Measurements from ENCODE around the gene P2RY2.

Gene P2RY2

GRCh38 chr11:73171436-73172161 lies 46.5 kb upstream of the P2RY2 start:
- no peaks in the 10 kb centered on the region for H4K20me1 ChIP-seq (ENCODE audit: insufficient read depth, low read length)
- H3K4me2 ChIP-seq (ENCODE audit: low read depth, low read length): no peak overlapping the region
- H3K9ac ChIP-seq (ENCODE audit: low read length): no peak overlapping the region
- H3K27ac ChIP-seq (ENCODE audit: low read length): no peak overlapping the region
- TF ChIP-seq CTCF (IDR thresholded peaks at IDR 0.05; ENCODE audit: low read length) (no peak), EZH2 (optimal IDR thresholded peaks at IDR 0.05; ENCODE audit: low read depth, low read length) (no peak), EZH2phosphoT487 (IDR thresholded peaks at IDR 0.05; ENCODE audit: low read length) (no peak)
- H3K36me3 ChIP-seq (replicated peaks; ENCODE audit: insufficient read depth, low read length): no peaks in the 10 kb centered on the region
- no peaks in the 10 kb centered on the region for H3K9me2 ChIP-seq (replicated peaks; ENCODE audit: insufficient read depth, low read length)
- H3K27me3 ChIP-seq (replicated peaks; ENCODE audit: insufficient read depth, low read length): no peaks in the 10 kb centered on the region
- peaks cover 10% of the 10 kb centered on the region for H3K4me1 ChIP-seq (ENCODE audit: low read length)
- DNase-seq: no peak
- no peaks in the 10 kb centered on the region for H3K79me2 ChIP-seq (ENCODE audit: low read length)
- no peaks in the 10 kb centered on the region for H3F3A ChIP-seq (ENCODE audit: insufficient read depth, low read length)
- H2AFZ ChIP-seq (ENCODE audit: low read length): peak overlapping the region; percentile 7; the same call in 1 of the 2 replicates
- no peaks in the 10 kb centered on the region for H3K9me3 ChIP-seq (replicated peaks; ENCODE audit: insufficient read depth, low read length)
- H3K4me3 ChIP-seq (ENCODE audit: low read length): no peak overlapping the region

- H3K27ac ChIP-seq (ENCODE audit: low read length): no peak overlapping the region
- no peaks in the 10 kb centered on the region for H3K9me2 ChIP-seq (replicated peaks; ENCODE audit: insufficient read depth, low read length)
- H4K20me1 ChIP-seq (ENCODE audit: insufficient read depth, low read length): no peaks in the 10 kb centered on the region
- H3K4me2 ChIP-seq (ENCODE audit: low read depth, low read length): no peak overlapping the region
- no peaks in the 10 kb centered on the region for H3K36me3 ChIP-seq (replicated peaks; ENCODE audit: insufficient read depth, low read length)
- no peak for DNase-seq
- no peak overlapping the region for H2AFZ ChIP-seq (ENCODE audit: low read length)
- H3K79me2 ChIP-seq (ENCODE audit: low read length): no peaks in the 10 kb centered on the region
- no peak for TF ChIP-seq EZH2 (optimal IDR thresholded peaks at IDR 0.05; ENCODE audit: low read depth, low read length)
- no peak for TF ChIP-seq CTCF (IDR thresholded peaks at IDR 0.05; ENCODE audit: low read length)
- no peak for TF ChIP-seq EZH2phosphoT487 (IDR thresholded peaks at IDR 0.05; ENCODE audit: low read length)
- peaks cover 23% of the 10 kb centered on the region for H3K4me1 ChIP-seq (ENCODE audit: low read length)
- no peak overlapping the region for H3K4me3 ChIP-seq (ENCODE audit: low read length)
- no peaks in the 10 kb centered on the region for H3F3A ChIP-seq (ENCODE audit: insufficient read depth, low read length)
- no peaks in the 10 kb centered on the region for H3K9me3 ChIP-seq (replicated peaks; ENCODE audit: insufficient read depth, low read length)
- no peak overlapping the region for H3K9ac ChIP-seq (ENCODE audit: low read length)
- no peaks in the 10 kb centered on the region for H3K27me3 ChIP-seq (replicated peaks; ENCODE audit: insufficient read depth, low read length)
These were observed 45.0 kb upstream of the P2RY2 start for GRCh38 chr11:73172992-73173656.

GRCh38 chr11:73173755-73174494 lies 44.2 kb upstream of the P2RY2 start:
- TF ChIP-seq EZH2phosphoT487 (IDR thresholded peaks at IDR 0.05; ENCODE audit: low read length) (no peak), CTCF (IDR thresholded peaks at IDR 0.05; ENCODE audit: low read length) (no peak), EZH2 (optimal IDR thresholded peaks at IDR 0.05; ENCODE audit: low read depth, low read length) (no peak)
- H3K36me3 ChIP-seq (replicated peaks; ENCODE audit: insufficient read depth, low read length): no peaks in the 10 kb centered on the region
- no peaks in the 10 kb centered on the region for H3K79me2 ChIP-seq (ENCODE audit: low read length)
- no peaks in the 10 kb centered on the region for H3K9me2 ChIP-seq (replicated peaks; ENCODE audit: insufficient read depth, low read length)
- no peak for DNase-seq
- no peak overlapping the region for H3K9ac ChIP-seq (ENCODE audit: low read length)
- H3K9me3 ChIP-seq (replicated peaks; ENCODE audit: insufficient read depth, low read length): no peaks in the 10 kb centered on the region
- H3K4me2 ChIP-seq (ENCODE audit: low read depth, low read length): no peak overlapping the region
- no peaks in the 10 kb centered on the region for H3F3A ChIP-seq (ENCODE audit: insufficient read depth, low read length)
- H3K27ac ChIP-seq (ENCODE audit: low read length): no peak overlapping the region
- no peaks in the 10 kb centered on the region for H3K27me3 ChIP-seq (replicated peaks; ENCODE audit: insufficient read depth, low read length)
- H3K4me3 ChIP-seq (ENCODE audit: low read length): no peak overlapping the region
- H2AFZ ChIP-seq (ENCODE audit: low read length): no peak overlapping the region
- peaks cover 26% of the 10 kb centered on the region for H3K4me1 ChIP-seq (ENCODE audit: low read length)
- no peaks in the 10 kb centered on the region for H4K20me1 ChIP-seq (ENCODE audit: insufficient read depth, low read length)
